Sciatic nerve (tissue), 2 donors: ENCODE data around the gene CHRNB1. TPM values are rescaled to one million over a fixed set of nuclear protein-coding genes. Genes with fewer than 3 reads are reported as not detected.
"Not testable (repeated sequence)": the region's sequence is repeated elsewhere in the genome, so short reads cannot be mapped to it uniquely, and the experiment has no call there.

Source experiments
- ATAC-seq: fragments of 200-7000 bp; cut with Tn5 transposase; one replicate; pipeline ENCODE4 v1.9.1; 2020; ENCODE audit warnings: mild to moderate bottlenecking, moderate library complexity
- DNase-seq: peaks from one replicate; pipeline ENCODE4 v3.0.0-alpha.2; 2020; ENCODE audit warnings: low spot score
- intact Hi-C: fragments of 100-400 bp; cut with DNase I; formaldehyde crosslinking; loops from one replicate; pipeline ENCODE4 v1.14.2; 2022
- total RNA-seq: library from RNA; stranded (reverse); fragmentation: NEBNext Ultra II Directional; extraction: Animal tissue kit (Norgen Biotek cat#: 25700); gene quantifications from one replicate; pipeline ENCODE4 v1.2.1, GENCODE V29; 2021
- donor health status: DM: no; HTN: no; CAD: no.
- donor health status: DM: no; HTN: no; CAD: no.

The CHRNB1 gene
- total RNA-seq, 1 donor from 2014 or later = 6.3 TPM

GRCh38 chr17:7462474-7463371, 17.9 kb downstream of the CHRNB1 start:
- intact Hi-C loops = no loop called here
- ATAC-seq (peak; percentile 16), DNase-seq (no peak)

DNA sequence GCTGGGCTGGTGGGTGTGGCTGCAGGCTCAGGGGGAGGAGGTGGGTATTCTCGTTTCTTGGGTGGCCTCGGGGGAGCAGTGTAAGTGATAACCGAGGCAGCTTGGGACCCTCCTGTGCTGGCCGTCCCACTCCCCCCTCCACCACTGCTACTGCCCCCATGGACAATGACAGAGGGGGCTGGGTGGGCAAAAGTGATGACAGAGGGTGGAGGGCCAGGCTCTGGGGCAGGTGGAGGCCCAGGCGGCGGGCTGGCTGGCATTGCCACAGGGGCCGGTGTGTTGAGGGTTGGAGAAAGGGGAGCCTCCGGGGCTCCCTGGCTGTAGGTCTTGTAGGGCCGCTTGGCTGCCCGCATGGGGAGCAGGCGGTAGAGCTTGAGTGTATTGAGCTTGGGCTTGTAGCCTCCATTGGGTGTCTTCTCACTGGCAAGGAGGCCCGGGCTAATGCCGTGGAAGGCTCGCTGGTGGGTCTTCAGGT, 18.5 kb downstream of the CHRNB1 start:
- DNase-seq = no peak
- peak; percentile 3 for ATAC-seq
- intact Hi-C loops = no loop called here

DNA sequence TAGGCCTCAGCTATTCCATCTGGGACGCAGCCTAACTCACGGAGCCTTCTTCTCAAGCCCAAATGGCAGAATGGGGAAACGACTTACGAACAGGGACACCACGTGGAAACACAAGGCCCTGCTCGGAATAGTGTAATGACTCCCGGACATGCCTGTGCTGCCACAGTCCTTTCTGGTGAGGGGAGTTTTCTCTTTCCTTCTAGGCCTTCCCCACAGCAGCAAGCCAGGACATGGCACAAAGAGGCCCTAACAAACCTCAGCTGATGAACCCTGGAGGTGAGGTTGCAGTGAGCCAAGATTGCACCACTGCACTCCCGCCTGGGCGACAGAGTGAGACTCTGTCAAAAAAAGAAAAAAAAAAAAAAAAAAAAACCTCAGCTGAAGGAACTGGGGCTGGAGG, 19.2 kb downstream of the CHRNB1 start:
- intact Hi-C loops = no loop called here
- ATAC-seq (no peak), DNase-seq (no peak)

- intact Hi-C loops = no loop called here
- no peak for DNase-seq
- peak; percentile 1 for ATAC-seq
Measured at GRCh38 chr17:7465597-7466275, 20.9 kb downstream of the CHRNB1 start.

GRCh38 chr17:7466318-7466638, 21.4 kb downstream of the CHRNB1 start:
- no peak for ATAC-seq
- intact Hi-C loops = no loop called here
- no peak for DNase-seq

DNA sequence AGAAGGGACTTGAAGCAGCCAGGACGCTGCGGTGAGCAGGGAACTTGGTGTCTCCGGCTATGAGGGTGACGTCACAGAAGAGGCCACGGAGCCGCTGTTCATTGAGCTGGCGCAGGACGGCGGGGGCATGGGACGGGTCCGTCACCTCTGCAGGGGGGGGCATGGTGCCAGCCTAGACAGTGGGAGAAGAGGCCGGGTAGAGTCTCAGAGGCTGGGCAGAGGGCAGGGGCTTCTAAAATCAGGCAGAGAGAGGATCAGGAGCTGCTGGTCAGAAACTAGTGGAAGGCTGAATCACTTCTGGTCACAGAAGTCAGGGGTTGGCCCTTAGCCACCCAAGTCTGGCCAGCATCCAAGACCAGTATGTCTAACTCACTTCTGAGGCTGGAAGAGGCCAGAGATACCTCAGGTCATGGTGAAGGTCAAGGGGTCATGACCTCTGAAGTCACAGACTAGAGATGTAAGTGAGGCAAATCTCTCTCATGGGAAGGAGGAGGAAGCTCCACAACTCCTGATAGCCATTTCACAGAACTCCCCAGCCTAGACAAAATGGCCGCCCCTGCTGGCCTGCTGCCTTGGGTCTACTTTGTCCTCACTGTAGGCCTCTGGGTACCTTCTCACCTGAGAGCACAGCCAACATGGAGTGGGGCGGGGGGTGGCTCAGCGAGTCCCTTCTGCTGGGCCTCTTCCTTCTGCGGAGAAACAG, 21.9 kb downstream of the CHRNB1 start:
- intact Hi-C loops = no loop called here
- ATAC-seq (peak; percentile 42), DNase-seq (peak; percentile 88)

DNA sequence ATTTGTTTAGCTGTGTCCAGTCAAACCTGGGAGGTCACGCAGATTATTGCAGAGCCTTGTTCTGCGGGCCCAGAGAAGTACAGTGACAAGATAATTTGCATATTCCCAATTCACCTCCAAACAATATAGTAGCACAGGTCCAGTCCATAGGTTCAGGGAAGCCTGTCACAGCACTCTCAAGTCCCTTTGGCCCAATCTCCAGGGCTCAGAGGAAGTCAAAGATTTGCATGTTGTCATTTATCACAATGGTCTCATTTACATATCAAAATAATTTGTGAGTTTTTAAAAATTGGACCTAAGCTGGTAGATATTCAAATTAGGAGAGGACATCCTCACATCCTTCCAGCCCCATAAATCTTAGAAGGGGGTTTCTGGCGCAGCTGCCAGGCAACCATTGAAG, 22.6 kb downstream of the CHRNB1 start:
- intact Hi-C loops = no loop called here
- DNase-seq (no peak), ATAC-seq (no peak)

GRCh38 chr17:7468290-7468689, 23.4 kb downstream of the CHRNB1 start:
- ATAC-seq (no peak), DNase-seq (no peak)
- intact Hi-C loops = no loop called here

GRCh38 chr17:7468804-7469389, 24.0 kb downstream of the CHRNB1 start:
- ATAC-seq (no peak), DNase-seq (no peak)
- intact Hi-C loops = no loop called here

DNA sequence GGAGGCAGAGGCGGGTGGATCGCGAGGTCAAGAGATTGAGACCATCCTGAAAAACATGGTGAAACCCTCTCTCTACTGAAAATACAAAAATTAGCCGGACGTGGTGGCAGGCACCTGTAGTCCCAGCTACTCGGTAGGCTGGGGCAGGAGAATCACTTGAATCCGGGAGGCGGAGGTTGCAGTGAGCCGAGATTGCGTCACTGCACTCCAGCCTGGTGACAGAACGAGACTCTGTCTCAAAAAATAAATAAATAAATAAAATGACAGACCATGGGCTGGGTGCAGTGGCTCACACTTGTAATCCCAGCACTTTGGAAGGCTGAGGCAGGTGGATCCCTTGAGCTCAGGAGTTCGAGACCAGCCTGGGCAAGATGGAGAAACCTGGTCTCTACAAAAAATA, 25.0 kb downstream of the CHRNB1 start:
- intact Hi-C loops, ATAC-seq: not testable (repeated sequence)

DNA sequence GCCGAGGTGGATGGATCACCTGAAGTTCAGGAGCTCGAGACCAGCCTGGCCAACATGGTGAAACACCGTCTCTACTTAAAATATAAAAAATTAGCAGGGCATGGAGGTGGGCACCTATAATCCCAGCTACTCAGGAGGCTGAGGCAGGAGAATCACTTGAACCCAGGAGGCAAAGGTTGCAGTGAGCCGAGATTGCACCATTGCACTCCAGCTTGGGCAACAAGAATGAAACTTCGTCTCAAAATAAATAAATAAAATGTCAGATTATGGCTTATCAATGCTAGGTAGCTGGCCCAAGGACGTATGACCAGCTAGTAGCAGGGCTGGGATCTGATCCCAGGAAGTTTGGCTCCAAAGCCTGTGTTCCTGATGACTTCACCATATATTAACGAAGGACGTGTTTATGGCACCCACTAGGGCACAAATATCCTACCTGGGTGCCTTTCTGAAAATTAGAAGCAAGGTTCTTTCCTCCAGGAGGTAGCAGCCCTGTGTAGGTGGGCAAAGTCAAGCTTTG, 25.7 kb downstream of the CHRNB1 start:
- not testable (repeated sequence) for ATAC-seq

More for the DNA sequence above, 25.0 kb downstream of the CHRNB1 start:
- DNase-seq = not testable (repeated sequence)

GRCh38 chr17:7471729-7472128, 26.9 kb downstream of the CHRNB1 start:
- ATAC-seq (no peak), DNase-seq (no peak)
- intact Hi-C loops = no loop called here

More for the DNA sequence above, 25.7 kb downstream of the CHRNB1 start:
- DNase-seq, intact Hi-C loops: not testable (repeated sequence)

DNA sequence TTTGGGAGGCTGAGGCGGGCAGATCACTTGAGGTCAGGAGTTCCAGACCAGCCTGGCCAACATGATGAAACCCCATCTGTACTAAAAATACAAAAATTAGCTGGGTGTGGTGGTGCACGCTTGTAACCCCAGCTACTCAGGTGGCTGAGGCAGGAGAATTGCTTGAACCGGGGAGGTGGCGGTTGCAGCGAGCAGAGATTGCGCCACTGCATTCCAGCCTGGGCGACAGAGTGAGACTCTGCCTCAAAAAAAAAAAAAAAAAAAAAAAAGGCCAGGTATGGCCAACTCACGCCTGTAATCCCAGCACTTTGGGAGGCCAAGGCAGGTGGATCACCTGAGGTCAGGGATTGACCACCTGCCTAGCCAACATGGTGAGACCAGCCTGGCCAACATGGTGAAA, 29.9 kb downstream of the CHRNB1 start:
- ATAC-seq, DNase-seq, intact Hi-C loops: not testable (repeated sequence)

DNA sequence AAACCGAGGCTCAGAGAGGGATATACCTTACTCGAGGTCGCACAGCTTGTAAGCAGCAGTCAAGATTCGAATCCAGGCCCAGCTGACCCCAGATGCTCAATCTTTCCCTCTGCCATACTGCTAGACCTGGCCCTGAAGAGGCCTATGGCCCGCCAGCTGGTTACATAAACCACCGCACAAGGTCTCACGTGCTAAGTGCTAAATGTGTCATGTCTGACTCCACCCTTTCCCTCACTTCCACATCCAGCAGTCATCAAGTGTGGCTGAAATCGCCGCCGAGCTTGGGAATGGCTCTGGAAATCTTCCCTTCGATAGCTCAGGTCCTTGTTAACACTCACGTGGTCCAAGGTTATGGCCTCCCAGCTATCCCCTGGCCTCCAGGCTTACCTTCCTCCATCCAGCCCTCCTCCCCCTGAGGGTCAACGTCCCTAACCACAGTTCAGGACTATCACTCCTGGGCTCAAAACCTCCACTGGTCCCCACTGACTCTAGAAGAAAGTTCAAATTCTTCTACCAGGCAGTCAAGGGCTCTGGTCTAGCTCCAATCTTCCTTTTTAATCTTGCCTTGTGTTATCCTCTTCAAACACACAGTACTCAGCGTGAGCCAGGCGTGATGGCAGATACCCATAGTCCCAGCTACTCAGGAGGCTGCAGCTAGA, 31.0 kb downstream of the CHRNB1 start:
- intact Hi-C loops = no loop called here
- DNase-seq (no peak), ATAC-seq (peak; percentile 51)

- DNase-seq = no peak
- no peak for ATAC-seq
- intact Hi-C loops = no loop called here
Measured at GRCh38 chr17:7476494-7476893, 31.6 kb downstream of the CHRNB1 start.

DNA sequence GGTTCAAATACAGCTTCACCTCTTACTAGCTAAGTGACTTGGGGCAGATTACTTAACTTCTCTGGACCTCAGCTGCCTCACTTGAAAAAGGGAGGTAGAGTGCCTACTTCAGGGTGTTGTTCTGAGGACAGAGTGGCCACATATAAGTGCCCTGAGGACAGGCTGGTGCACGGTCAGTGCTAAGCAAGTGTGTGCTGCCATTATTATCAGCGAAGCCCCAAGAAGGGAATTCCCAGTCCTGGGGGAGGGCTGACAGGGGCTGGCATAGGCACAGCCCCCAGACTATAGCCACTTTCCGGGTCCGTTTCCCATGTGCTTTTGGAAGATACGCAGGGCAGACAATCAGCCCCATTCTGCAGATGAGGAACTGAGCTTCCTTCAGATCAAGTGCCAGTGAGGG, 32.1 kb downstream of the CHRNB1 start:
- ATAC-seq = no peak
- intact Hi-C loops = no loop called here
- DNase-seq = no peak

DNA sequence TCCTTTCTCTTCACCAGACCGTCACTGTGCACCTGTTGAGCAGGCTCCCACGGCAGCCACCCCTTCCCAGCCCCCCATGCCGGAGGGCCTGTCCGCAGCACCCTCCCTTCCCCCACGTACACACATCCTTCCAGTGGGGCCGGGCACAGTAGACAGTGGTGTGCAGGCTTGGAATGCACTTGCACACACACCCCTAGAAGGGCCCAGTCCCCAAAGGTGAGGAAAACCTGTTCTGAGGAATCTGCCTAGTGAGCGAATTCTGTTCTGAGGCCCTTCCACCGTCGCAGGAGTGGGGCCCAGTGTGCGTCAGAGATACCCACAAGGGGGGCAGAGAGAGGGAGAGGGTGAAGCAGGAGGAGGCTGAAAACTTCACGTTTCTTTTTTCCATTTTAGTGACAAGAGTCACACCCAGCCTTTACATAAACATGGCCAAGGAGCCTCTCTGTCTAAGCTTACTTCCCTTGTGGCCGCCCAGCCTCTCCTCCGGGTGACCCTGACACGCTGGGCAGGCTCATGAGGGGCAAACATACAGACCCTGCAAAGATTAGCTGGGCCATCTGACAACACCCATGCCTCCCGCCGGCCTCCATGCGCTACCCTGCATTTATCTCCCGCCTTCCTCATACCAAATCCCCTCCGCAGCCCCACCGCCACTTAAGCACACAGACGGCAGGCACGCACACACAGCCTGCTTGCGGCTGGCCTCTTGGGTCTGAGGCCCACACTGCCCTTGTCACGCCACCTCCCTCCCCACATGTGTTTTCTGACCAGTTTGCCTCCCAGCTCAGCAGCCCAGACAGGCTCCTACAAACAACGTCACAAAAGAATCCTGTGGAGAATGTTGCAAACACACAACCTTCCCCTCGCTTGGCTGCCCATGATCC, 32.8 kb downstream of the CHRNB1 start:
- ATAC-seq (peak; percentile 67), DNase-seq (peak; percentile 72)
- intact Hi-C loops = no loop called here
